NCI-H774 (cell line): ENCODE data around the gene RCCD1.

Experiments
- DNase-seq: peaks from one replicate; lab custom pipeline; 2025; lab: John Stamatoyannopoulos, UW

RCCD1 gene

DNA sequence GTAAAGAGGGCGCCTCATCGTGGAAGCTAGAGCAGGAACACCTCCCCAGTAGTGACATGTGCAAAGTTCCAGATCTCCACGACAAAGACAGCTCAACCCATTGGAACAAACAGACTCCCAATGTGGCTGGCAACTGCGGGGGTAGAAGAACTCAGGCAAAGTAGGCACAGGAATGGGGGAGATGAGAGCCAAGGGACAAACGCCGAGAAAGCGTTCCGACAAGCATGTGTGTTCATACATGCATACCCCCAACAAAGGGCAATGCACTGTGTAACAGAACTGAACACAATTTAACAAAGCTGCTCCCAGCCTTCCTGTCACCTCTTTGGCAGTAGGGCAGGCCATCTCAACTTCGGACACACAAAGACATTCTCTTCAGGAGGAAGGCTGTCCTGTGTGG lies 11.6 kb downstream of the RCCD1 start:
- DNase-seq, result no peak

DNA sequence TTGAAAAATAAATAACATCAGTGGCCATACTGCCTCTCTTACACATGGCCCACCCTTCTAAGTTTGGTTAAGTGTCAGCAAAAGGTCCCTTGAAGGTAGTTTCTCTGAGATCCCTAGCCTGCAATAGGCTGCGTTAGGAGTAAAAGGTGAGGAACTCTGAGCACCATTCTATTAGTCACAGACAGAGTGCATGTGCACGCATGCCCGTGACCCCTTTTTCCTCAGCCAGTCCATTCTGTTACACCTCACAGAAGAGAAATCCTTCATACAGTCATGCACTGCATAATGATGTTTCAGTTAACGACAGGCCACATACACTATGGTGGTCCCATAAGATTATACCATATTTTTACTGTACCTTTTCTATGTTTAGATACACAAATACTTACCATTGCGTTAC lies 12.5 kb downstream of the RCCD1 start:
- DNase-seq, result no peak

DNA sequence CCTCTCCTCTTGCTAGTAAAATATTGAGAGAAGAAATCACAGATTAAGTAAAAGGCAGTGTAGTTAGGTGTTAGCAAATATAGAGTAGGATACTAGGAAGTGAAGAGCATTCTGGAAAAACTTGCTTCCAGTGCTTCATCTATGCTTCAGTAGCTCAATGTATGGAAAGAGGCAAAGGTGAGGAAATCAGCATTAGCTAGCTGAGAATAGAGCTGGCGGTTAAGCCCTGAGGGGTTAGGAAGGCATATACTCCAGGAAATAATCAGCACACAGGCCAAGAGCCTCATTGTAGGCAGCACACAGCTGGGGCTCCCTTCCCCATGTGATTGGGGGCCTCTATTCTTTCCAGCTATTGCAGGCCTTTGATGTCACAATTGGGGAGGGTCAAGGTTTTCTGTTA lies 13.8 kb downstream of the RCCD1 start:
- no peak for DNase-seq

DNA sequence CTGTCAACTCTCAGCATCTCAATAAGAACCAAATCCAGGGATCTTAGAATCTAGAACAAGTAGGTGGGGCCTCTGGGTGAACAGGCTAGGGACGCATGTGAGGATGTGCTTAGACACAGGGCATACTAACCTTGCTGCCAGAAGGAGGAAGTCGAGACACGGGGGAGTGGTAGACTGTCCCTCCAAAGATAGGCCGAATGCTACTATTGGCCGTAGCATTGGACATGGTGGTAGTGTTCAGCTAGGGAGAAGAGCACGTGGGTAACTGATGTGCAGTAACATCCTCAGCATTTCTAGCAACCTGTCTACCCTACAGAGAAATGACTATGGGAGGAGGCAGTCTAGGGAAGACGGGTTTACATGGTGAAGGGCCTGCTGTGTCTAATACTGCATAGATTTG lies 15.6 kb downstream of the RCCD1 start:
- no peak for DNase-seq

DNA sequence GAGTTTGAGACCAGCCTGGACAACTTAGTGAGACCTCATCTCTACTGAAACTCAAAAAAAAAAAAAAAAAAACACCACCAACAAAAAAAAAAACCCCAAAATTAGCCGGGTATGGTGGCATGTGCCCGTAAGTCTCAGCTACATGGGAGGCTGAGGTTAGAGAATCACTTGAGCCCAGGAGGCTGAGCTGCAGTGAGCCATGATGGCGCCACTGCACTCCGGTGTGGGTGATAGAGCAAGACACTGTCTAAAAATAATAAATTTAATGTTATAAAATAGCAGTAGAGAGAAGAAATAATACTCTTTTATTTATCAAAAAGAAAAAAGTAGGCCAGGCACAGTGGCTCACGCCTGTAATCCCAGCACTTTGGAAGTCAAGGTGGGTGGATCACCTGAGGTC lies 17.4 kb downstream of the RCCD1 start:
- no peak for DNase-seq

DNA sequence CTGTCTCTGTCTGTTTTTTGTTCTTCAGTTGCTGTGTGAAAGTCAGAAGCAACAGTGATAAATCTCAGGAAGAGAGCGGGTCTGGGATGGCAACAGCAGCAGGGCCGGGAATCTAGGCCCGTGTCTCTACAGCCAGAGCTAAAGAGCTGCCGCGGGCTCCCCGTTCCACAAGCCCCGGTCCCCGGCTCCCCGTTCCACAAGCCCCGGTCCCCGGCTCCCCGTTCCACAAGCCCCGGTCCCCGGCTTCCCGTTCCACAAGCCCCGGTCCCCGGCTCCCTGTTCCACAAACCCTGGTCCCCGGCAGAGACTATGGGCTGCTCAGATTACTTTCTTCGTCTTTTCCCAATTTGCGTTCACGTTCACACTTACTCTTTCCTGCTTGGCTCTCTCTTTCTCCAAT lies 19.5 kb downstream of the RCCD1 start:
- no peak for DNase-seq

DNA sequence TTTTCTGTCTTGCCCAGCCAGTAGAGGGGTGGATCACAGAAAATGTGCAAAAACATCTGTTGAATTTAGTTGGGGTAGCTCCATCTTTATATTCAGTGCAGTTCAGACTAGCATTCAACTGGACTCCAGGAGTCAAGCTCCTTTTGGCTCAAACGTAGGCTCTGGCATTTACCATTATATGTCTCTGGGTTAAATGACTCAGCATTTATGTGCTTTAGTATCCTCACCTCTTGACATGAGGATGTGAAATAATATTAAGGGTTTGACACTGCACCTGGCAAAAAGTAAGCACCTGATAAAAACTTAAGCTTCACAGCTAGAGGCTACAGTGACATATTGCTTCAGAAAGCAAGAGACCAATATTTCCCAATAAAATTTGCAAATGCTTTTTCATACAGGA lies 24.9 kb downstream of the RCCD1 start:
- no peak for DNase-seq

DNA sequence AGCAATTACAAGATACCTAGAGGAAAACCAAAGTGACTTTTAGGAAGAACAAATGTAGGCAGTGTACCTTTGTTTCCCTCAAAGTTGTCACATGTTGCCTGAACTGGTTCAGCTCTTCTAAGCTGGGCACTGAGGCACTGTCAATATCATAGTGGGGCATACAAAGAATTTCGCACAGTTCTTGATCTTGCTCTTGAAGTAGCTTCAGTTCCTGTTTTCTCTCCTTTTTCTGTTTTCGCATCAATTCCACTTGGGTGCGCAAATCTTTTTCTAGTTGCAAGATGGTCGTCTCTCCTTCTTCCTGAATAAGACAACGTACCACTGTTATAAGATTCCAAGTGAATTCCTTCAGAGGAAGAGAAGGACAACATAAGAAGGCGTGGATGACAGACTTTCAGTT lies 27.0 kb downstream of the RCCD1 start:
- DNase-seq, result no peak

DNA sequence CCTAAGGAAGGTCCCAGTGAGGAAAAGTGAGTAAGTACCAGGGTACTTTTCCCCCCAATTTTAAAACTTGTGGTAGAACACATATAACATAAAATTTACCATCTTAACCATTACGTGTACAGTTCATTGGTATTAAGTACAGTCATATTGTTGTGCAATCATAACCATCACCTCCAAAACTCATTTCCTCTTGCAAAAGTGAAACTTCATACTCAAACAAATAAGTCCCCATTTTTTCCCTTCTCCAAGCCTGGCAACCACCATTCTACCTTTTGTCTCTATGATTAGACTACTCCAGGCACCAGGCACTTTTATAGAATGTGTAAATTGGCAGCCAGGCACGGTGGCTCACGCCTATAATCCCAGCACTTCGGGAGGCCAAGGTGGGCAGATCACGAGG lies 27.5 kb downstream of the RCCD1 start:
- DNase-seq, result no peak

DNA sequence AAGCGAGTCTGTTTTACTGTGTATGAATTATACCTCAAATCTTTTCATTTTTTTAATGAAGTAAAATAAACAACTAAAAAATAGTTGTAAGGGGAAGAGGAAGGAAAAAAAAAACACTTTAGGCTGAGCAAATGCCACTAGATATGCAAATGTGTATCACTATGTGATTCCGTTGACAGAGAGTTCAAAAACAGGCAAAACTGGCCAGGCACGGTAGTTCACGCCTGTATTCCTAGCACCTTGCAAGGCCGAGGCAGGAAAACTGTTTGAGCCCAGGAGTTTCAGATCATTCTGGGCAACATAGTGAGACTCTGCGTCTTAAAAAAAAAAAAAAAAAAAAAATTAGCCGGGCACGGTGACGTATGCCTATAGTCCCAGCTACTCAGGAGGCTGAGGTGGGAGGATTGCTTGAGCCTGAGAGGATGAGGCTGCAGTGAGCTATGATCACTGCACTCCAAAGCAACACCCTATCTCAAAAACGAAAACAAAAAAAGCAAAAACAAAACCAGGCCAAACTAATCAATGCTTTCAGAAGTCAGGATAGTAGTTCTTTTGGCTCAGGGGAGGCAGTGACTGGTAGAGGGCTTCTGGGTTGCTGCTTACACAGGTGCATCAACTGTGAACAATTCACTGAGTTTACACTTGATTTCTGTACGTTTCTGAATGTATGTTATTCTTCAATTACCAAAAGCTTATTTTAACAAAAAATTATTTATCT lies 32.3 kb downstream of the RCCD1 start:
- DNase-seq, result no peak

DNA sequence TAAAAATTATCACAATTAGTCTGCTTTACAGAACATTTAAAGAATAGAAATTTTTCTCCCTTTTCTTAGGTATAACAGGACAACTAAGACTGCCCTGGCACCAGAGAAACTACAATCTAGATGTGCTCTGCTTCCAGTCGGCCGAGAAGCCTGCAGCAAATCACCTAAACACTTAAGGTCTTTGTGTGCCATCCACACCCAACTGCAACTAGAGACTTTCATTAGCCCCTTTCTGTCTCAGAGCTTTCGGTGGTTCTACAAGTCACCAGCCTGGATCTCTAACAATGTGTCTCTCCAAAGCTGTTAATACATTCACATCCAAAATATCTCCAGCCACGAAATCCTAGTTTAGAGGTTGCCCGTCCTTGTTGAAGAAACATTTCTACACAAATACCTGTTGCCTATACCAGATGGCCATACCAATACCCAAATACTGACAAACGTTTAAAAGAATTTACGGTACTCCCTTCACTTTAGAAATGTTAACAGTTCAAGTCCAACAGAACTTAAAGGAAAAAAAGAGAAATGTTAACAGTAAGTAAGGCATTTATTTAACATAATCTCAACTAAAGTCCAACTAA lies 33.0 kb downstream of the RCCD1 start:
- no peak for DNase-seq

DNA sequence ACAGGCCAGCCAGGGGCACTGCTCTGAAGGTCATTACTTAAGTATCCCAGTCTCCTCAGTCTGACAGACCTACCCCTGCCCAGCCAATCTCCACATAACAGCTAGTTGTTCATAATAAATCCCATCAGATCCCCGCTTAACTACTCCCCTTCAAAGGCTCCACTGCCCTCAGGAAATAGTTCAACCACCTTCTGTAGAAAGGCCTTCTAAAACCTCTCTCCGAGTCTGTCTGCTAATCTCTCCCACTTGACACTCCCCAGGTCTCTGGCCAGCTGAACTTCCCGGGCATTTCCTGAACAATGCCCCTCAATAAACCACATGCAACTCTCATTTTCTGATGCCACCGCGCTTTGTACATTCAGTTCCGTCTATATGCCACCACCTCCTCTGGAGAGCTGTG lies 33.6 kb downstream of the RCCD1 start:
- DNase-seq, result no peak

DNA sequence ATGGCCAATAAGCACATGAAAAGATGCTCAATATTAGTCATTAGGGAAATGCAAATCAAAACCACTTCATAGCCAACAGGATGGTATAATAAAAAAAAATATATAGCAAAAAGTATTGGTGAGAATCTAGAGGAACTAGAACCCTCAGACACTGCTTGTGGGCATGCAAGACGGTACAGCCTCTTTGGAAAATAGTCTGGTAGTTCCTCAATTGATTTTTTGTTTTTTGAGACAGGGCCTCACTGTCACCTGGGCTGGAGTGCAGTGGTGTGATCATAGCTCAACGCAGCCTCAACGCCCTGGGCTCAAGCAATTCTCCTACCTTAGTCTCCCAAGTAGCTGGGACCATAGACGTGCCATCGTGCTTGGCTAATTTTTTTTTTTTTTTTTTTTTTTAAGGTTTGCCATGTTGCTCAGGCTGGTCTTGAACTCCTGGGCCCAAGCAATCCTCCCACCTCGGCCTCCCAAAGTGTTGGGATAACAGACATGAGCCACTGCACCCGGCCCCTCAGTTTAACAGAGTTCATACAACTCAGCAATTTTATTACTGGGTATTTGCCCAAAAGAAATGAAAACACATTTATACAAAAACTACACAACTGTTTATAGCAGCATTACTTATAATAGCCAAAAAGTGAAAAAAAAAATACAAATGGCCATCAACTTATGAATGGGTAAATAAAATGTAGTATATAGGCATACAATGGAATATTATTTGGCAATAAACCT lies 34.5 kb downstream of the RCCD1 start:
- DNase-seq, result no peak

DNA sequence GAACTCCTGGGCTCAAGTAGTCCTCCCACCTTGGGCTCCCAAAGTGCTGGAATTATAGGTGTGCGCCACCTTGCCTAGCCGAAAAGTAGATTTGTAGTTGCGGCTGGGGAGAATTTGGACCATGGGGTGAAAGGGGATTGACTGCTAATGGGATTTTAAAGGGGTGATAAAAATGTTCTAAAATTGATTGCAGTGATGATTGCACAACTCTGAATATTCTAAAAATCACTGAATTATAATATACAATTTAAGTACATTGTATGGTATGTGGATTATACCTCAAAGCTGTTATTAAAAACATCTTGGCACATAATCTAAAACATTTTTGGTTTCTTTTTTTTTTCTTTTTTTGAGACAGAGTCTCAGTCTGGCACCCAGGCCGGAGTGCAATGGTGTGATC lies 35.8 kb downstream of the RCCD1 start:
- no peak for DNase-seq

DNA sequence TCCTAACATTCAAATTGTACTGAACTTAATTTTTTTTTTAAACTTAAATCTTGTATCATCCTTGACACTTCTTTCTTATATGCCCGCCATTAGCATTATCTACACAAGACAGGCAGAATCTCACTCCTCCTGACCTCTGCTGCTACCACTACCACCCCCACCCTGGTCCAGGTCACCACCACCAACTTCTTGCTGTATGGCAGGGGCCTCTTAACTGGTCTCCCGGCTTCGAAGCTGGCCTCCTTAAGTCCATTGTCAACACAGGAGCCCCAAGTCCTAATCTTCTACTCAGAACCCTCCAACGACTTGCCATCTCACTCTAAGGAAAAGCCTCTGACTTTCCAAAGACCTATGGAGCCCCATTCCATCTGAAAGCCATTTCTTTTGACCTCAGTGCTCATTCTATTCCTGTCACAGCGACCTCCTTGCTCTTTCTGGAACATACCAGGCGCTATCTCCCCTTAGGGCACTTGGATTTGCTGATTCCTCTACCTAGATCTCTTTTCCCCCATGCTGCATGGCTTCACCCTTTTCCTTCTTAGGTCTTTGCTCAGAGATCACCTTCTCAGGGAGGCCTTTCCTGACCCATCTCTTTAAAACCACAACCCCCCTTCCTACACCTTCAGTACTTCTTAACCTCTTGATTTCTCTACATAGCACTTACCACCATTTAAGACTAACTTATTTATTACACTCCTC lies 37.1 kb downstream of the RCCD1 start:
- no peak for DNase-seq

DNA sequence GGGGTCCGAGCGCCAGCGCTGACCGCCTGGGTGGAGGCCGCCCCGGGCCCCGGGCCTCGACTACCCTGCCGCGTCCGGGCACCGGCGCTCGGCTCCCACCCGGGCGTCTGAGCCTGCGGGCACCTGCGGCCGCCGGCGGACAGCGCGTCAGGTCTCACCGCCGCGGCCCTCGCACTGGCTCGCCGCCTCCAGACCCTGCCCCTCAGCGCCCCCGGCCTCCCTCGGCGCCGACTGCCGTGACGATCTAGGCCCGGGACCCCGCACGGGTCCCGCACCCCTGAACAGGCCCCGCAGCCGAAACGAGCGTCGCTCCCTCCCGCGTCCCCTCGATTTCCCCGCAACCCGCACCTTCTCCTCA lies 39.4 kb downstream of the RCCD1 start:
- DNase-seq, result no peak

DNA sequence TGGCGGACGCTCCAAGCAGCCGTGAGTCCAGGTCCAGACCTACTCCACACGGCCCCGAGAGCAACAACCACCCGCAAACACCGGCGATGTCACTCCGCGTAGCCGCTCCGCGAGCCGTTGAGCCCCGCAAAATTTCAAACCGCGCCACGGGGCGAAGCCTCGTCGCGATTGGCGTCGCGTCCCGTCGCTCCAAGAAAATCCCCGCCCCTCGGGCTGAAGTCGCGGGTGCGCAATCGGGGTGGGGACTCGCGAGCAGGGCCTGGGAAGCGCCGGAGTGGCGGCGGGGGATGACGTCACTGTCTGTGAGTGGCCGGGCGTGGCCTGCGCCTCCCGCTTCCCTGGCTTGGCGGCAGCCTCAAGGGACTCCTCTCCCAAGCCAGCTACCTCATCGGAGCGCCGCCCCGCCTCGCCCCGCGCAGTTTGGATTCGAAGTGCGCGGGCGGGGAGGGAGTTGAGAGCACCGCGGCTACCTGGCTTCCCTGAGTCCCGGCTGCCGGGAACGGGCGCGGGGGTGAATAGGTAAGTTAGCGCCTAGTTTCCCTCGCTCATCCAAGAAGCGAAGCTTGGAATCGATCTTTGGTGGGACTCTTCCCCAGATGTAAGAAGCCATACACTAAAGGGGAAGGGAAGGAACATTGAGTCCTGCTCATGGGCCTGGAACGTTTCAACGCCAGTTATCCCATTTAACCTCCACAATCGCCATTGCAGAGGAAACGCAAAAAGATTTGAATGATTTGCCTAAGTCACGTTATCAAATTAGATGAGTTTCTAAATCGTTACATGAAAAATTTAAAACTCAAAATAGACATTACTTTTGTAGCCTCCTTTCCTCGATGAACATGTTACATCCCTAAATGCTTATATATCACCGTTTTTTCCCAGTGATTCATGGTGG lies 40.0 kb downstream of the RCCD1 start, which contains the start of gene PRC1:
Gene PRC1 (minus strand): TSS at position 119 of the 895 bp plus-strand sequence. CDS start 118 bp downstream, at position 1.
- peak; percentile 99 for DNase-seq

DNA sequence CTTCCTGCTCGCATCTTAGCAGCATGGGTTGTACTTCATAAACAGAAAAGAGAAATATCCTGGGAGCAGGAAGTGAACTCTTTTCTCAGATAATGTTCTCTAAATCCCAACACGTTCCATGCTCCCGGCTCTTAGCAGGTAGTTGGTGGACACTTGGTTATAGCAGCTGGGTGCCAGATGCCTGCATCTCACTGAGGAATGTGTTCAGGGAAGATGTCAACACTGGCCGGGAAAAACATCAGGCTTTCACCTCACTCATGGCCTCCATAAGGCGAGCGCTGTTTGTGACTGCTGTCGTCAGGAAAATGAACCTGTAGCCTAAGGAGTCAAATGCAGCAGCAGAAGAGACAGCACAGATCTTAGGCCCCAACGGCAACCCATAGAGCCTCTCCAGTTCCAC lies 44.1 kb downstream of the RCCD1 start:
- DNase-seq, result no peak

DNA sequence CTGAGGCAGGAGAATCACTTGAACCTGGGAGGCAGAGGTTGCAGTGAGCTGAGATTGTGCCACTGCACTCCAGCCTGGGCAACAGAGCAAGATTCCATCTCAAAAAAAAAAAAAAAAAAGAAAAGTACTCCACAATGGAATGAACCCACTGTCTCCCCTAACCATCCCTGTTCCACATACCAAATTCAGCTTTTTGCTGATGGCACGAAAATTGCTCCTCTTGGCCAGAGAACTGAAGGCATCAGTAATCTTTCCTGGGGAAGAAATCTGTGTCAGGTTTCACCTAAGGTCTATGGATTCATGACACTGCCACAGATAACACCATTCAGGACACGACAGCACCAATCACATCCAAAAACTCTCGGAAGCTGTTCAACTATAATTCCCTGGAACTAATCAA lies 46.5 kb downstream of the RCCD1 start:
- DNase-seq, result no peak

DNA sequence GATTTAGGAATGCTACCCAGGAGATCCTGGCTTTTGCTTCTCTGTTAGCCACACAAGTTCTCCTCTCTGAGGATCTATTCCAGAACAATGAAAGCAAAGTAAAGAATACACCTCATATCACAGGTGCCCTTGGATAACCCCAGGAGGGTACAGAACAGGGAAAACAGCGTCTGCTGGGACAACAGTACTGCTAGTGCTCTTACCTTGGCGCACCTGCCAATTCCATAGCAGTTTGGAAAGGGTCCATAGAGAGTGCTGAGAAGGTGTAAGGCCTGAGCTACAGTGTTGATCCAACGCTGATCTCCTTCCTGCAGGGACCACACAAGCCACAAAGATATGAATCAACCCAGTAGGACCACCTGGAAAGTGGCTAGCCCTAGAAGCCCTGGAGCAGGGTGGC lies 52.6 kb downstream of the RCCD1 start:
- no peak for DNase-seq
